Neural cell (in vitro differentiated cells): ENCODE measurements around the gene DPP9. TPM values are rescaled to one million over a fixed set of nuclear protein-coding genes. Genes with fewer than 3 reads are reported as not detected.

ENCODE experiments used
- H2AFZ ChIP-seq: fragments of 200-600, 300-800 bp; sonication (generic), shearing (Covaris generic); 2 replicates; pipeline ENCODE4 v1.6.0; 2014; ENCODE audit warnings: low read depth, mild to moderate bottlenecking, antibody characterized with exemption, low read length, moderate library complexity
- H3F3A ChIP-seq: fragments of 200-600 bp; shearing (Covaris generic); 2 replicates; pipeline ENCODE4 v1.6.1; 2016; ENCODE audit warnings: mild to moderate bottlenecking, moderate library complexity, mixed read lengths, antibody characterized with exemption, low read length; ENCODE audit not compliant: insufficient read depth, poor library complexity, severe bottlenecking
- H3K27ac ChIP-seq: fragments of 200-600, 300-800 bp; sonication (generic), shearing (Covaris generic); 2 replicates; pipeline ENCODE4 v1.5.1; 2014; ENCODE audit warnings: mild to moderate bottlenecking, low read length, moderate library complexity
- H3K27me3 ChIP-seq: fragments of 300-800, 200-600 bp; sonication (generic), shearing (Covaris generic); 2 replicates; pipeline ENCODE4 v1.6.0; 2014; ENCODE audit warnings: mild to moderate bottlenecking, low read depth, low read length, moderate library complexity; ENCODE audit not compliant: insufficient read depth
- H3K36me3 ChIP-seq: fragments of 300-800, 200-600 bp; sonication (generic), shearing (Covaris generic); 2 replicates; pipeline ENCODE4 v1.5.1; 2014; ENCODE audit warnings: mild to moderate bottlenecking, antibody characterized with exemption, low read length, moderate library complexity; ENCODE audit not compliant: insufficient read depth
- H3K4me2 ChIP-seq: fragments of 300-800, 200-600 bp; sonication (generic), shearing (Covaris generic); 2 replicates; pipeline ENCODE4 v1.6.0; 2014; ENCODE audit warnings: mild to moderate bottlenecking, low read length
- H3K4me3 ChIP-seq: fragments of 300-800, 200-600 bp; sonication (generic), shearing (Covaris generic); 2 replicates; pipeline ENCODE4 v1.5.1; 2014; ENCODE audit warnings: mild to moderate bottlenecking, low read length, moderate library complexity
- H3K79me2 ChIP-seq: fragments of 200-600 bp; shearing (Covaris generic); replicated peaks from 2 replicates; pipeline ENCODE4 v1.6.0; 2014; ENCODE audit warnings: mild to moderate bottlenecking, low read length, moderate library complexity; ENCODE audit not compliant: insufficient read depth
- H3K9ac ChIP-seq: fragments of 300-800, 200-600 bp; sonication (generic), shearing (Covaris generic); 2 replicates; pipeline ENCODE4 v1.6.1; 2016; ENCODE audit warnings: mild to moderate bottlenecking, low read length, mixed read lengths
- H3K9me2 ChIP-seq: fragments of 200-600 bp; shearing (Covaris generic); 2 replicates; pipeline ENCODE4 v1.6.1; 2016; ENCODE audit warnings: mild to moderate bottlenecking, low read length, mixed read lengths; ENCODE audit not compliant: insufficient read depth
- H3K9me3 ChIP-seq: fragments of 200-600, 300-800 bp; sonication (generic), shearing (Covaris generic); 2 replicates; pipeline ENCODE4 v1.6.1; 2016; ENCODE audit warnings: mild to moderate bottlenecking, mixed run types, low read length, moderate library complexity, mixed read lengths
- H4K20me1 ChIP-seq: fragments of 200-600 bp; shearing (Covaris generic); 2 replicates; pipeline ENCODE4 v1.6.1; 2016; ENCODE audit warnings: mild to moderate bottlenecking, mixed run types; ENCODE audit not compliant: insufficient read depth
- CTCF ChIP-seq: fragments of 450-650 bp; IDR thresholded peaks from 2 replicates; pipeline ENCODE4 v1.5.1; 2014; ENCODE audit warnings: antibody characterized with exemption, mild to moderate bottlenecking, moderate library complexity; ENCODE audit not compliant: poor library complexity, severe bottlenecking
- EP300 ChIP-seq: fragments of 450-650 bp; conservative IDR thresholded peaks from 2 replicates; pipeline ENCODE4 v1.6.1; 2014; ENCODE audit warnings: antibody characterized with exemption, mild to moderate bottlenecking, moderate library complexity; ENCODE audit not compliant: poor library complexity, severe bottlenecking
- EZH2 ChIP-seq: fragments of 200-600, 300-800 bp; shearing (Covaris generic), sonication (generic); IDR thresholded peaks from 2 replicates; pipeline ENCODE4 v1.6.1; 2014; ENCODE audit warnings: antibody characterized with exemption, low read length, borderline replicate concordance, mild to moderate bottlenecking; ENCODE audit not compliant: insufficient read depth, poor library complexity, severe bottlenecking
- MXI1 ChIP-seq: fragments of 450-650 bp; conservative IDR thresholded peaks from 2 replicates; pipeline ENCODE4 v1.6.1; 2014; ENCODE audit warnings: antibody characterized with exemption, mild to moderate bottlenecking; ENCODE audit not compliant: poor library complexity, severe bottlenecking
- POLR2AphosphoS5 ChIP-seq: IDR thresholded peaks from 2 replicates; pipeline ENCODE4 v1.6.1; 2012
- RAD21 ChIP-seq: fragments of 450-650 bp; conservative IDR thresholded peaks from 2 replicates; pipeline ENCODE4 v1.6.1; 2014; ENCODE audit warnings: antibody characterized with exemption, mild to moderate bottlenecking, moderate library complexity
- SMC3 ChIP-seq: fragments of 450-650 bp; conservative IDR thresholded peaks from 2 replicates; pipeline ENCODE4 v1.6.1; 2014; ENCODE audit warnings: antibody characterized with exemption, mild to moderate bottlenecking, moderate library complexity; ENCODE audit not compliant: poor library complexity
- TAF1 ChIP-seq: IDR thresholded peaks from 2 replicates; pipeline ENCODE4 v1.6.1; 2012; ENCODE audit warnings: low read depth
- polyA plus RNA-seq: library from polyadenylated mRNA; depleted of rRNA; stranded (reverse); fragments of >200 nt; gene quantifications from 2 replicates; pipeline ENCODE4 v1.2.3, GENCODE V29; 2014
- TF ChIP-seq, protein P1 (sequence below): IDR thresholded peaks from 2 replicates; pipeline ENCODE4 v1.6.1; 2012; ENCODE audit warnings: borderline replicate concordance

Gene DPP9
- polyA plus RNA-seq, 1 donor from 2014 or later: 11.7 TPM

DNA sequence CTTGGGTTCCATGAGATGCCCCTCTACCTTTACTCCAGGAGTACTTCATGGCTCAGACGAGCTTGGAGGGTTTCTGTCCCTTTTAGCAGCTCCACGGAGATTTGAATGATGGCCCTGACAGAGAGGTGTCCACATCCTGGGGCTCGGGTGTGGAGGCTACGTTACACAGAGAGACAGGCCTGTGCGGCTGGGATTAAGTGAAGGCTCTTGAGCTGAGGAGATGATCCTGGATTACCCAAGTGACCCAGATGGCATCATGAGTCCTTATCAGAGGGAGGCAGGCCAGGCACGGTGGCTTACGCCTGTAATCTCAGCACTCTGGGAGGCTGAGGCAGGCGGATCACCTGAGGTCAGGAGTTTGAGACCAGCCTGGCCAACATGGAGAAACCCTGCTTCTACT, 12.4 kb downstream of the DPP9 start:
- Histone ChIP-seq H3K27ac (no peak overlapping the region), H3K79me2 (no peaks in the 10 kb centered on the region), H2AFZ (no peak overlapping the region), H3K36me3 (no peaks in the 10 kb centered on the region), H3K9me2 (no peaks in the 10 kb centered on the region), H4K20me1 (no peaks in the 10 kb centered on the region), H3F3A (no peaks in the 10 kb centered on the region), H3K27me3 (no peaks in the 10 kb centered on the region), H3K9me3 (no peaks in the 10 kb centered on the region), H3K4me3 (no peak overlapping the region), H3K4me2 (no peak overlapping the region), H3K9ac (no peak overlapping the region)
- TF ChIP-seq EP300: no peak
- no peak for TF ChIP-seq MXI1
- no peak for TF ChIP-seq POLR2AphosphoS5
- TF ChIP-seq SMC3: no peak
- TF ChIP-seq RAD21: no peak
- no peak for TF ChIP-seq TAF1
- TF ChIP-seq, protein P1, sequence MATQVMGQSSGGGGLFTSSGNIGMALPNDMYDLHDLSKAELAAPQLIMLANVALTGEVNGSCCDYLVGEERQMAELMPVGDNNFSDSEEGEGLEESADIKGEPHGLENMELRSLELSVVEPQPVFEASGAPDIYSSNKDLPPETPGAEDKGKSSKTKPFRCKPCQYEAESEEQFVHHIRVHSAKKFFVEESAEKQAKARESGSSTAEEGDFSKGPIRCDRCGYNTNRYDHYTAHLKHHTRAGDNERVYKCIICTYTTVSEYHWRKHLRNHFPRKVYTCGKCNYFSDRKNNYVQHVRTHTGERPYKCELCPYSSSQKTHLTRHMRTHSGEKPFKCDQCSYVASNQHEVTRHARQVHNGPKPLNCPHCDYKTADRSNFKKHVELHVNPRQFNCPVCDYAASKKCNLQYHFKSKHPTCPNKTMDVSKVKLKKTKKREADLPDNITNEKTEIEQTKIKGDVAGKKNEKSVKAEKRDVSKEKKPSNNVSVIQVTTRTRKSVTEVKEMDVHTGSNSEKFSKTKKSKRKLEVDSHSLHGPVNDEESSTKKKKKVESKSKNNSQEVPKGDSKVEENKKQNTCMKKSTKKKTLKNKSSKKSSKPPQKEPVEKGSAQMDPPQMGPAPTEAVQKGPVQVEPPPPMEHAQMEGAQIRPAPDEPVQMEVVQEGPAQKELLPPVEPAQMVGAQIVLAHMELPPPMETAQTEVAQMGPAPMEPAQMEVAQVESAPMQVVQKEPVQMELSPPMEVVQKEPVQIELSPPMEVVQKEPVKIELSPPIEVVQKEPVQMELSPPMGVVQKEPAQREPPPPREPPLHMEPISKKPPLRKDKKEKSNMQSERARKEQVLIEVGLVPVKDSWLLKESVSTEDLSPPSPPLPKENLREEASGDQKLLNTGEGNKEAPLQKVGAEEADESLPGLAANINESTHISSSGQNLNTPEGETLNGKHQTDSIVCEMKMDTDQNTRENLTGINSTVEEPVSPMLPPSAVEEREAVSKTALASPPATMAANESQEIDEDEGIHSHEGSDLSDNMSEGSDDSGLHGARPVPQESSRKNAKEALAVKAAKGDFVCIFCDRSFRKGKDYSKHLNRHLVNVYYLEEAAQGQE: no peak
- TF ChIP-seq EZH2: no peak

- Histone ChIP-seq H2AFZ (no peak overlapping the region), H3K9me2 (no peaks in the 10 kb centered on the region), H4K20me1 (no peaks in the 10 kb centered on the region), H3K27ac (no peak overlapping the region), H3K9ac (no peak overlapping the region), H3K4me3 (no peak overlapping the region), H3K79me2 (no peaks in the 10 kb centered on the region), H3K4me2 (no peak overlapping the region), H3K27me3 (no peaks in the 10 kb centered on the region), H3K9me3 (no peaks in the 10 kb centered on the region), H3F3A (no peaks in the 10 kb centered on the region), H3K36me3 (no peaks in the 10 kb centered on the region)
- TF ChIP-seq EP300 (no peak), EZH2 (no peak), SMC3 (no peak), POLR2AphosphoS5 (no peak), RAD21 (no peak), TAF1 (no peak), MXI1 (no peak), CTCF (no peak)
- TF ChIP-seq, protein P1: no peak
Observed at GRCh38 chr19:4710281-4710600, 13.4 kb downstream of the DPP9 start.
